GM18951 (cell line): ENCODE data around the gene RANGAP1.

ENCODE experiments used
- POLR2A ChIP-seq: IDR thresholded peaks from 4 replicates; pipeline ENCODE4 v1.6.1; 2011; ENCODE audit warnings: mild to moderate bottlenecking; ENCODE audit not compliant: insufficient read length, insufficient read depth; ENCODE audit errors: extremely low read depth
- in situ Hi-C: fragments of 300-500 bp; cut with MboI; formaldehyde crosslinking; loops from one replicate; pipeline ENCODE4 v1.12.0; 2022; ENCODE audit warnings: low sequenced_read_pairs, mixed read lengths, inconsistent platforms; ENCODE audit not compliant: unreplicated experiment

Gene RANGAP1

DNA sequence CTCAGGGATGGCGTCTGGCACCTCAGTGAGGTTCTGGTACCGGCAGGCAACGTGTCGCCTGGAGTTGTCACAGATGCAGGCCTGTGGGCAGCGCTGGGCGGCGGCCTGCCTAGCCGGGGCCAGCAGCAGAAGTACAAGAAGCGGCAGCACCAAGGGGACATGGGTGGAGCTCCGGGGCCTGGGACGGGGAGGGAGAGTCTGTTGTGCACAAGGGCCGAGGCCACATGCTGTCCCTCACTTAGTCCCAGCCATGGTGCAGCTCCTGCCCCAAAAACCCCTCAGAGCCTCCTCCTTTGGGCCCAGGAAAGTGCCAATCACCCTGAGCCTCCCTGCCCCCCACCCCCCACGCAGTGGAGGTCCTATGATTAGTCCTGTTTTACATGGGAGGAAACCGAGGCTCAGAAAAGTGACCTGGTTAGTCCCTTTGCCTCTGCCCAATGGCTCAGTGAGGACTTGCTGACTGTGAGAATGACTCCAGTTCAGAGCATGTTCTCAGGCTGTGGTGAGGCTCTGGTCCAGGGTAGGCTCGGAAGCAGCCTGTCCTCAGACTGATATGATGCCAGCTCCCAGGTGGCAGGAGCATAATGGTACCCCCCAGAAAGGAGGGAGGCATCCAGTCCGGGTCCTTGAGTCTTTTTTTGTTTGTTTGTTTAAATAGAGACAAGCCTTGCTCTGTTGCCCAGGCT, 46.4 kb downstream of the RANGAP1 start:
- in situ Hi-C loops: no loop called here
- no peak for TF ChIP-seq POLR2A

GRCh38 chr22:41238570-41239442, 47.2 kb downstream of the RANGAP1 start:
- no peak for TF ChIP-seq POLR2A
- in situ Hi-C loops: no loop called here

GRCh38 chr22:41237707-41238569, 48.0 kb downstream of the RANGAP1 start:
- TF ChIP-seq POLR2A: no peak
- in situ Hi-C loops: no loop called here

- TF ChIP-seq POLR2A: no peak
- in situ Hi-C loops: no loop called here
These were observed 48.8 kb downstream of the RANGAP1 start for GRCh38 chr22:41237036-41237706.

GRCh38 chr22:41234815-41235695, 50.9 kb downstream of the RANGAP1 start:
- in situ Hi-C loops: no loop called here
- TF ChIP-seq POLR2A: no peak

GRCh38 chr22:41231369-41231768, 54.6 kb downstream of the RANGAP1 start:
- TF ChIP-seq POLR2A: no peak

GRCh38 chr22:41230401-41230785, 55.6 kb downstream of the RANGAP1 start:
- in situ Hi-C loops: no loop called here
- no peak for TF ChIP-seq POLR2A

More at GRCh38 chr22:41231369-41231768, 54.6 kb downstream of the RANGAP1 start:
- in situ Hi-C loops: no loop called here

GRCh38 chr22:41229730-41230400, 56.1 kb downstream of the RANGAP1 start:
- in situ Hi-C loops: no loop called here
- TF ChIP-seq POLR2A: no peak

DNA sequence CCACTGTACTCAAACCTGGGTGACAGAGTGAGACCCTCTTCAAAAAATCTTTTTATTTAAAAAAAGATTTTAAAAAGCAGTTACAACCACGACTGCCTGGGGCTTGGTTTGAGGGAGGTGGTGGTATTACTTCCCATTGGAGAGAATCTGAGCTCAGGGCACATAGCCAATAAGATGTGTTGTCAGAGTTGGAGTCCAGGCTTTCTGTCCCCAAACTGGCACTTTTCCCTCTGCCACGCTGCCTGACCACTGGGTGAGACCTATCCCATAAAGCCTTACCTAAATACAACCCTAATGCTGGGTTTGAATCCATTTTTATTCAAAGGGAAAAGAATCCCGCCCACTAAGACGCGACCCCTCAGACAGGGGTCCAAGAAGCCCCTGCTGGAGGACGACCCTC, 56.8 kb downstream of the RANGAP1 start:
- no peak for TF ChIP-seq POLR2A
- in situ Hi-C loops: no loop called here

GRCh38 chr22:41226723-41227655, 59.0 kb downstream of the RANGAP1 start:
- in situ Hi-C loops: no loop called here
- no peak for TF ChIP-seq POLR2A

DNA sequence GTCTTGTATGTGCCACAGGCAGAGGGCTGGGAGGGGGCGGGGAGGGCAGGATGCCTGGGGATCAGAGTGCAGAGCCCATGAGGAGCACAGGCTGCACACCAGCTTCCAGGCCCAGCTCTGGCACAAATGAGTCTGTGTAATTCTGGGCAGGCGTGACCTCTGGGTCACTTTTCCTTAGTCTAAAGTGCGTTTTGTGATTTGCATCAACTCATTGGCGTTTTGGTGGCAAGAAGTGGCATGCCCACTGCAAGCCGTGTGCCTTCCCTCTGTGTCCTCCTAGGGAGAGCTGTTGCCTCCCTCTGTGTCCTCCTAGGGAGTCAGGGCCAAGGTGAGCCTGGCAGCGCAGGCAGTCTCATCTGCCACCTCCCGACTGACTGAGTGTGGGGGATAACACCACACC, 62.5 kb downstream of the RANGAP1 start:
- no peak for TF ChIP-seq POLR2A
- in situ Hi-C loops: no loop called here
